A549 (cell line): ENCODE measurements around the gene CDCA3. TPM values are rescaled to one million over a fixed set of nuclear protein-coding genes. Genes with fewer than 3 reads are reported as not detected.

Experiments used
- ATAC-seq, 2 experiments: fragments of 200-7000 bp in 1 of 2; fragments of >200 bp in 1 of 2; cut with Nextera tagmentation in 1 of 2; cut with Tn5 transposase in 1 of 2; 3 replicates each; pipeline versions ENCODE4 v1.8.0 to v1.9.1; 2018 to 2020; ENCODE audit warnings: mild to moderate bottlenecking in 1 of 2, moderate library complexity in 1 of 2
- CTCF ChIA-PET: fragments of 300-600 bp; sonication (Branson Sonifier 250); formaldehyde crosslinking; extraction: SDS; loops from one replicate; lab custom pipeline; 2021; ENCODE audit warnings: antibody characterized with exemption, inconsistent platforms; lab: Yijun Ruan, JAX
- POLR2A ChIA-PET: fragments of 350-600 bp; formaldehyde crosslinking; extraction: SDS; loops from one replicate; lab custom pipeline; 2021; ENCODE audit warnings: antibody characterized with exemption, inconsistent platforms; lab: Yijun Ruan, JAX
- DNase-seq, 2 experiments: peaks; one replicate each; pipeline versions ENCODE4 v3.0.0 to v3.0.0-alpha.2; 2011 to 2016; ENCODE audit warnings: low read depth in 1 of 2, low spot score in 1 of 2
- FAIRE-seq: peaks from 2 replicates; lab custom pipeline; 2011; peaks lifted over from hg19 to GRCh38; lab: Jason Lieb, UNC
- H3K27ac ChIP-seq, 2 experiments: fragments of >200 bp; sonication (Bioruptor Twin); formaldehyde crosslinking; 3 replicates each; pipeline ENCODE4 v1.5.1; 2016 to 2017
- H3K4me1 ChIP-seq: fragments of >200 bp; sonication (Bioruptor Twin); formaldehyde crosslinking; 3 replicates; pipeline ENCODE4 v1.6.1; 2016
- H3K4me2 ChIP-seq: fragments of >200 bp; sonication (Bioruptor Twin); formaldehyde crosslinking; 3 replicates; pipeline ENCODE4 v1.6.1; 2016
- H3K4me3 ChIP-seq: fragments of >200 bp; sonication (Bioruptor Twin); formaldehyde crosslinking; 3 replicates; pipeline ENCODE4 v1.5.1; 2016
- H3K9me3 ChIP-seq: fragments of >200 bp; sonication (Bioruptor Twin); formaldehyde crosslinking; 3 replicates; pipeline ENCODE4 v1.6.1; 2016
- BHLHE40 ChIP-seq: IDR thresholded peaks from 2 replicates; pipeline ENCODE4 v1.6.1; 2012; ENCODE audit warnings: low read depth, low read length, inconsistent platforms
- EHF ChIP-seq: fragments of 250-450 bp; sonication (Bioruptor Pico); IDR thresholded peaks from 2 replicates; pipeline ENCODE4 v1.5.0; 2020; ENCODE audit warnings: mild to moderate bottlenecking
- ESRRA ChIP-seq: fragments of 150-350 bp; IDR thresholded peaks from 2 replicates; pipeline ENCODE4 v1.6.1; 2014; ENCODE audit warnings: mild to moderate bottlenecking, low read length, borderline replicate concordance
- FOSB ChIP-seq: fragments of 250-450 bp; sonication (Bioruptor Pico); IDR thresholded peaks from 2 replicates; pipeline ENCODE4 v1.5.0; 2020; ENCODE audit warnings: mild to moderate bottlenecking, moderate library complexity
- FOXS1 ChIP-seq: fragments of 250-450 bp; sonication (Bioruptor Pico); IDR thresholded peaks from 2 replicates; pipeline ENCODE4 v1.5.0; 2020; ENCODE audit warnings: mild to moderate bottlenecking, moderate library complexity
- GATA3 ChIP-seq: IDR thresholded peaks from 2 replicates; pipeline ENCODE4 v1.6.1; 2012; ENCODE audit warnings: borderline replicate concordance
- HDAC2 ChIP-seq: fragments of 200-600 bp; sonication (generic); IDR thresholded peaks from 2 replicates; pipeline ENCODE4 v1.6.1; 2016
- HEYL ChIP-seq: fragments of 250-450 bp; sonication (Bioruptor Pico); IDR thresholded peaks from 2 replicates; pipeline ENCODE4 v1.8.0; 2021; ENCODE audit warnings: mild to moderate bottlenecking, moderate library complexity
- HOXB13 ChIP-seq: fragments of 250-450 bp; sonication (Bioruptor Pico); IDR thresholded peaks from 2 replicates; pipeline ENCODE4 v1.5.0; 2020; ENCODE audit warnings: low read depth, mild to moderate bottlenecking, moderate library complexity
- JUN ChIP-seq, 2 experiments: fragments of >200 bp; sonication (Bioruptor Twin); formaldehyde crosslinking; IDR thresholded peaks; 2 replicates in 1 of 2; 3 replicates in 1 of 2; pipeline ENCODE4 v1.6.1; 2016 to 2017
- MAFK ChIP-seq: fragments of 450-650 bp; IDR thresholded peaks from 2 replicates; pipeline ENCODE4 v1.6.1; 2014; ENCODE audit not compliant: partially characterized antibody
- MAX ChIP-seq: IDR thresholded peaks from 2 replicates; pipeline ENCODE4 v1.6.1; 2012
- NPAS2 ChIP-seq: fragments of 250-450 bp; sonication (Bioruptor Pico); IDR thresholded peaks from 2 replicates; pipeline ENCODE4 v1.8.0; 2022; ENCODE audit warnings: mild to moderate bottlenecking, moderate library complexity, borderline replicate concordance
- PBX3 ChIP-seq: IDR thresholded peaks from 2 replicates; pipeline ENCODE4 v1.6.1; 2012
- PHF8 ChIP-seq: fragments of 200-600 bp; sonication (generic); IDR thresholded peaks from 2 replicates; pipeline ENCODE4 v1.6.1; 2016; ENCODE audit warnings: low read depth, mild to moderate bottlenecking, antibody characterized with exemption, moderate library complexity, borderline replicate concordance
- POLR2A ChIP-seq: IDR thresholded peaks from 2 replicates; pipeline ENCODE4 v1.6.1; 2012; ENCODE audit warnings: mild to moderate bottlenecking, low read length
- POLR2AphosphoS2 ChIP-seq: conservative IDR thresholded peaks from 2 replicates; pipeline ENCODE4 v1.6.1; 2012; ENCODE audit warnings: low read length, improper control_type of control experiment, inconsistent platforms
- RAD21 ChIP-seq, 2 experiments: fragments of >200 bp in 1 of 2; sonication (Bioruptor Twin) in 1 of 2; formaldehyde crosslinking in 1 of 2; IDR thresholded peaks in 1 of 2; conservative IDR thresholded peaks in 1 of 2; 2 replicates in 1 of 2; 3 replicates in 1 of 2; pipeline ENCODE4 v1.6.1; 2012 to 2018; ENCODE audit warnings: inconsistent platforms in 1 of 2
- RARB ChIP-seq: fragments of 250-450 bp; sonication (Bioruptor Pico); IDR thresholded peaks from 2 replicates; pipeline ENCODE4 v1.8.0; 2021; ENCODE audit warnings: mild to moderate bottlenecking, moderate library complexity
- RCOR1 ChIP-seq: fragments of 150-350 bp; IDR thresholded peaks from 2 replicates; pipeline ENCODE4 v1.6.1; 2014; ENCODE audit warnings: antibody characterized with exemption, low read length, low read depth
- REST ChIP-seq: fragments of 200-600 bp; sonication (generic); IDR thresholded peaks from 2 replicates; pipeline ENCODE4 v1.6.1; 2016; ENCODE audit warnings: antibody characterized with exemption, mild to moderate bottlenecking, moderate library complexity
- SMC3 ChIP-seq: fragments of >200 bp; sonication (Bioruptor Twin); formaldehyde crosslinking; IDR thresholded peaks from 3 replicates; pipeline ENCODE4 v1.6.1; 2018; ENCODE audit warnings: inconsistent platforms
- TFCP2L1 ChIP-seq: fragments of 250-450 bp; sonication (Bioruptor Pico); IDR thresholded peaks from 2 replicates; pipeline ENCODE4 v1.5.0; 2021; ENCODE audit warnings: mild to moderate bottlenecking
- TP53 ChIP-seq: fragments of 250-450 bp; sonication (Bioruptor Pico); IDR thresholded peaks from 2 replicates; pipeline ENCODE4 v1.5.0; 2021; ENCODE audit warnings: mild to moderate bottlenecking, moderate library complexity
- ZFP36 ChIP-seq: fragments of 450-650 bp; IDR thresholded peaks from 2 replicates; pipeline ENCODE4 v1.6.1; 2014; ENCODE audit warnings: borderline replicate concordance; ENCODE audit not compliant: partially characterized antibody
- ZNF302 ChIP-seq: fragments of 250-450 bp; sonication (Bioruptor Pico); IDR thresholded peaks from 2 replicates; pipeline ENCODE4 v1.9.0; 2021; ENCODE audit warnings: inconsistent platforms, mild to moderate bottlenecking, moderate library complexity
- WGBS: methylation state at CpG from one replicate; pipeline ENCODE4 v1.1.6; 2017; ENCODE audit errors: missing lambda C conversion rate; 5-methylcytosine and 5-hydroxymethylcytosine counted together
- polyA minus RNA-seq: library from RNA; depleted of rRNA, polyadenylated mRNA; stranded (reverse); fragments of >200 nt; gene quantifications from 2 replicates; pipeline ENCODE4 v1.2.3, GENCODE V29; 2011; rRNA and poly(A)+ RNA removed
- polyA plus RNA-seq, 4 experiments: library from polyadenylated mRNA; depleted of rRNA in 3 of 4; stranded (reverse); fragments of >200 nt; fragmentation: RNase III in 1 of 4; extraction: RNeasy Plus Mini Kit Qiagen cat#74134 plus additional on column Dnase treatment in 1 of 4; gene quantifications; 2 replicates in 3 of 4; 3 replicates in 1 of 4; pipeline ENCODE4 v1.2.3, GENCODE V29; 2011 to 2017
- TF ChIP-seq, protein P1 (sequence below): fragments of >200 bp; sonication (Bioruptor Twin); formaldehyde crosslinking; IDR thresholded peaks from 3 replicates; pipeline ENCODE4 v1.6.1; 2016
- TF ChIP-seq, protein P2 (sequence below): fragments of 250-450 bp; sonication (Bioruptor Pico); IDR thresholded peaks from 2 replicates; pipeline ENCODE4 v1.5.0; 2021; ENCODE audit warnings: mild to moderate bottlenecking, moderate library complexity, borderline replicate concordance
- TF ChIP-seq, protein P3 (sequence below): IDR thresholded peaks from 2 replicates; pipeline ENCODE4 v1.6.1; 2012; ENCODE audit warnings: low read depth, borderline replicate concordance
- TF ChIP-seq, protein P4 (sequence below): fragments of >200 bp; sonication (Bioruptor Twin); formaldehyde crosslinking; IDR thresholded peaks from 2 replicates; pipeline ENCODE4 v1.6.1; 2016

Gene CDCA3
- polyA plus RNA-seq (2011; rRNA removed) (51.5 and 57.5 TPM in 2 replicates), polyA plus RNA-seq (2017; fragmentation: RNase III; extraction: RNeasy Plus Mini Kit Qiagen cat#74134 plus additional on column Dnase treatment) (79.6 to 92.0 TPM (median 80.2 TPM) in 3 replicates), polyA minus RNA-seq (39.1 and 46.1 TPM in 2 replicates)
- 126 and 149 TPM in 2 replicates for polyA plus RNA-seq (2012; cell fraction: cytosol; rRNA removed)
- 334 and 410 TPM in 2 replicates for polyA plus RNA-seq (2012; cell fraction: nucleus; rRNA removed)

DNA sequence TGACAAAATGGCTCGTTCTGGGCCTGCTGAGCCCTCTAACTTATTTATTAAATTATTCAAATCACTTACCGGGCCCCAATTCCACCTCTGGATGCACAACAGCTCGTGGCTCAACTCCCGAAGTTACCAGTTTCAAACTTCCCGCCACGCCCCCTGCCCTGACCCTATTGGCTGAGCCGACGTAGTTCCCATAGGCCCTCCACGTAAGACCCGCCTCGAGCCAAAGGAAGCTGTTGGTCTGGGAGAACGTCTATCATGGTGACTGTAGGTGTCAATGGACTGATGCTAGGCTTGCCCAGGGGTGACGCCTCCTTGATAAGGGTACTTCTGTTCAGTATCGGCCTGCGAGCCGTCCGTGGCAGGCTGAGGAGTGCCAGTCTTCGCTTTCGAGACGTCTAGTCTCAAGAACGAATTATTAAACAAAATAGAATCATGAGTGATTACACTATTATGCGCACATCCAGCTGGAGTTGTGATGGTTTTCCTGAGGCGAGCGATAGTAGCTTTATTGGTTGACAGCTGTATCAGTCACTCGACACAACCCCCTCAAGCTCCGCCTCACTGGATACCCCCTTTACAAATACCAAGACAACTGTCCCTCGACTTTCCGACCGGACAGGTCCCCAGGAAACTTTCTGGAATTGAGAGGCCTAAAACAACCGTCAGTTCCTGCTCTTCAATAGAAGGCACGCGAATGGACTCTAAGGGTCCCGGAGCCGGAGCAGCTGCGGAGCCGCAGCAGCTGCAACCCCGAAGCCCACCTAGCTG is at the start of gene CDCA3:
CDCA3 (minus strand) TSS at position 134 of the 768 bp plus-strand sequence. CDS start 334 bp downstream, outside the sequence.
- ATAC-seq (peak; percentile 83 to 85), FAIRE-seq (peak; percentile 77), DNase-seq (peak; percentile 99 to 100)
- Histone ChIP-seq H3K27ac (peak within 1 kb of the TSS; percentile 87 to 89), H3K4me1 (peaks cover 23% of the 10 kb centered on the region), H3K9me3 (no peaks in the 10 kb centered on the region), H3K4me3 (peak within 1 kb of the TSS; percentile 50), H3K4me2 (peak within 1 kb of the TSS; percentile 70)
- CTCF ChIA-PET, result interaction anchor here (0.6 to 10.1 kb wide), 12 partner anchors 14 to 111 kb away, joined by 3 to 117 read pairs (median 6); partner anchors contain the start of genes C12orf57, MLF2, PTMS and RNU7-1
- POLR2A ChIA-PET, result interaction anchor here (0.6 to 3.1 kb wide), 19 partner anchors 9 to 317 kb away, joined by 3 to 74 read pairs (median 10); partner anchors contain the start of genes C12orf57, COPS7A, GAPDH and GPR162
- WGBS, result 2% methylated on average over 37 of the region's 37 CpGs
- TF ChIP-seq FOSB (no peak), ESRRA (no peak), ZNF302 (no peak), PHF8 (peak; percentile 70; the same call in 1 of the 2 replicates), REST (no peak), JUN (IDR thresholded peaks at IDR 0.05) (peak in 1 of 2 experiments; percentile 29; a peak in 1 of 5 replicates), HEYL (CRISPR knock-in tag) (no peak), HOXB13 (CRISPR knock-in tag) (no peak), MAX (peak; percentile 90), RCOR1 (no peak), NPAS2 (CRISPR knock-in tag) (no peak), TFCP2L1 (CRISPR knock-in tag) (no peak), RAD21 (conservative IDR thresholded peaks at IDR 0.05 in 1 of 2, IDR thresholded peaks at IDR 0.05 in 1 of 2) (no peak), GATA3 (peak; percentile 36; the same call in 1 of the 2 replicates), FOXS1 (no peak), ZFP36 (no peak), HDAC2 (0 out of 2 replicates have a peak, but pooled peaks have one; percentile 63), POLR2AphosphoS2 (no peak), TP53 (no peak), EHF (CRISPR knock-in tag) (no peak), POLR2A (peak; percentile 41; the same call in 1 of the 2 replicates), BHLHE40 (no peak), PBX3 (peak; percentile 96), SMC3 (no peak), MAFK (no peak), RARB (CRISPR knock-in tag) (no peak)
- TF ChIP-seq, protein P1, sequence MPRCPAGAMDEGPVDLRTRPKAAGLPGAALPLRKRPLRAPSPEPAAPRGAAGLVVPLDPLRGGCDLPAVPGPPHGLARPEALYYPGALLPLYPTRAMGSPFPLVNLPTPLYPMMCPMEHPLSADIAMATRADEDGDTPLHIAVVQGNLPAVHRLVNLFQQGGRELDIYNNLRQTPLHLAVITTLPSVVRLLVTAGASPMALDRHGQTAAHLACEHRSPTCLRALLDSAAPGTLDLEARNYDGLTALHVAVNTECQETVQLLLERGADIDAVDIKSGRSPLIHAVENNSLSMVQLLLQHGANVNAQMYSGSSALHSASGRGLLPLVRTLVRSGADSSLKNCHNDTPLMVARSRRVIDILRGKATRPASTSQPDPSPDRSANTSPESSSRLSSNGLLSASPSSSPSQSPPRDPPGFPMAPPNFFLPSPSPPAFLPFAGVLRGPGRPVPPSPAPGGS, result no peak
- TF ChIP-seq, protein P2, sequence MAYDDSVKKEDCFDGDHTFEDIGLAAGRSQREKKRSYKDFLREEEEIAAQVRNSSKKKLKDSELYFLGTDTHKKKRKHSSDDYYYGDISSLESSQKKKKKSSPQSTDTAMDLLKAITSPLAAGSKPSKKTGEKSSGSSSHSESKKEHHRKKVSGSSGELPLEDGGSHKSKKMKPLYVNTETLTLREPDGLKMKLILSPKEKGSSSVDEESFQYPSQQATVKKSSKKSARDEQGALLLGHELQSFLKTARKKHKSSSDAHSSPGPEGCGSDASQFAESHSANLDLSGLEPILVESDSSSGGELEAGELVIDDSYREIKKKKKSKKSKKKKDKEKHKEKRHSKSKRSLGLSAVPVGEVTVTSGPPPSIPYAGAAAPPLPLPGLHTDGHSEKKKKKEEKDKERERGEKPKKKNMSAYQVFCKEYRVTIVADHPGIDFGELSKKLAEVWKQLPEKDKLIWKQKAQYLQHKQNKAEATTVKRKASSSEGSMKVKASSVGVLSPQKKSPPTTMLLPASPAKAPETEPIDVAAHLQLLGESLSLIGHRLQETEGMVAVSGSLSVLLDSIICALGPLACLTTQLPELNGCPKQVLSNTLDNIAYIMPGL (CRISPR knock-in tag), result no peak
- TF ChIP-seq, protein P3, sequence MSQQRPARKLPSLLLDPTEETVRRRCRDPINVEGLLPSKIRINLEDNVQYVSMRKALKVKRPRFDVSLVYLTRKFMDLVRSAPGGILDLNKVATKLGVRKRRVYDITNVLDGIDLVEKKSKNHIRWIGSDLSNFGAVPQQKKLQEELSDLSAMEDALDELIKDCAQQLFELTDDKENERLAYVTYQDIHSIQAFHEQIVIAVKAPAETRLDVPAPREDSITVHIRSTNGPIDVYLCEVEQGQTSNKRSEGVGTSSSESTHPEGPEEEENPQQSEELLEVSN, result peak; percentile 94
- TF ChIP-seq, protein P4, sequence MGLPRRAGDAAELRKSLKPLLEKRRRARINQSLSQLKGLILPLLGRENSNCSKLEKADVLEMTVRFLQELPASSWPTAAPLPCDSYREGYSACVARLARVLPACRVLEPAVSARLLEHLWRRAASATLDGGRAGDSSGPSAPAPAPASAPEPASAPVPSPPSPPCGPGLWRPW, result no peak
